Fibroblast of the conjunctiva (primary cell): ENCODE measurements around the gene THADA.
"Not testable (repeated sequence)": the region's sequence is repeated elsewhere in the genome, so short reads cannot be mapped to it uniquely, and the experiment has no call there.

Source experiments
- DNase-seq: peaks from one replicate; pipeline ENCODE4 v3.0.0-alpha.2; 2010; ENCODE audit warnings: low read depth

Gene THADA

DNA sequence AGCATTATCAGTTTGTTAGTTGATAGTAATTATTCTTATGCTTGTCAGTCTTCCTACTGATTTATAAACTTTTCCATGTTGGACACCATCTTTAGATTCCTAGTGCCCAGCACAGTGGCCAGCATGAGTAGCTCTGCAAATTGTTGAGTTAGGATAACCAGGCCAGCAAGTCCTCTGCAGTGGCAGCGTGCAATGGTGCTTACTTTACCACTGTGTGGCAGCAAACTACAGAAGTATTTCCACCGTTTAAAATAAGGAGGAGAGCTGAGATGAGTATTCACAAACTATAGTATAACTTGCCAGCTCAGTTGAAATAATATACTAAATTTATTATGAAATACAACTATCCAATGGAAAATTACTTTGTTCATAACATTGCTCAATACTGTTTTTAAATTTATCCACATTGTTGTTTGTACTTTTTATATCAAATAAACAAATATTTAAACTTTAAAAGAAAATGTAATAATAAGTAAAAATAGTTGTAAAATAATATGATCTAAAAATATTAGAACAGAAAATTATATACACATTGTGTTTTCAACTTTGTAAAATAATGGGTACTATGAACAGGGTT lies 9.3 kb upstream of the THADA start:
- DNase-seq = peak; percentile 48

DNA sequence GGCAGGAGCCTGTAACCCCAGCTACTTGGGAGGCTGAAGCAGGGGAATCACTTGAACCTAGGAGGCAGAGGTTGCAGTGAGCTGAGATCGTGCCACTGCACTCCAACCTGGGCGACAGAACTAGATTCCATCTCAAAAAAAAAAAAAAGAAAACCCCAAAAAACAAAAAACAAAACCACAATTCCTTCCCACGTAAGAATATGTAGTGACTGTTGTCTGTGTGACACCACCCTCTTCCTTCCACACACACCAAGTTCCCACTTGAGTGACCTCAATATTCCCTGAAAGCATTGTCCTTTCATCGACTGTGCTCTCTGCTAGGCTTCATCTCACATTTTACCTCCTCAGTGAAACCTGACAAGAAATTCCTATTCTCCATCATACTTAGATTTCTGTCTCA lies 8.8 kb upstream of the THADA start:
- no peak for DNase-seq

DNA sequence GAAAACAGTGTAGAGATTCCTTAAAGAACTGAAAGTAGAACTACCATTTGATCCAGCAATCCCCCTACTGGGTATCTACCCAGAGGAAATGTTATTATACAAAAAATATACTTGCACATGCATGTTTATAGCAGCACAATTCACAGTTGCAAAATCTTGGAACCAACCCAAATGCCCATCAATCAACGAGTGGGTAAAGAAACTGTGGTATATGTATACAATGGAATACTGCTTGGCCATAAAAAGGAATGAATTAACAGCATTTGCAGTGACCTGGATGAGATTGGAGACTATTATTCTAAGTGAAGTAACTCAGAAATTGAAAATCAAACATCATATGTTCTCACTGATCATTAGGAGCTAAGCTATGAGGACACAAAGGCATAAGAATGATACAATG lies 4.8 kb upstream of the THADA start:
- DNase-seq = not testable (repeated sequence)

DNA sequence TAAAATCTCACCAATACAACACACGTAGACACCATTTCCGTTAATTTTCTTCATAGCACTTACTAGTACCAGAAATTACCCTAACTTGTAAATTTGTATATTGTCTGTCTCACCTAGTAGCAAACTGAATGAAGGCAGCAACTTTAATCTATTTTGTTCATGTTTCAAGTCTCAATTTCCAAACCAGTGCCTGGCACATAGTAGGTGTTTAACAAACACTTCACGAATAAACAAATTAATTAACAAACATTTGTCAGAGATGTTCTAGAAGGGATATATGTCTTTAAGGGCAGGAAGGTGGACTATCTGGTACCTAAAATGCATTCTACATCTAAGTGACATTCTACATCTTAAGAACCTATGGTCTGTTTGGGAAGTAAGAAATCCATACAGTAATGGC lies 963 bp downstream of the THADA start:
- no peak for DNase-seq

DNA sequence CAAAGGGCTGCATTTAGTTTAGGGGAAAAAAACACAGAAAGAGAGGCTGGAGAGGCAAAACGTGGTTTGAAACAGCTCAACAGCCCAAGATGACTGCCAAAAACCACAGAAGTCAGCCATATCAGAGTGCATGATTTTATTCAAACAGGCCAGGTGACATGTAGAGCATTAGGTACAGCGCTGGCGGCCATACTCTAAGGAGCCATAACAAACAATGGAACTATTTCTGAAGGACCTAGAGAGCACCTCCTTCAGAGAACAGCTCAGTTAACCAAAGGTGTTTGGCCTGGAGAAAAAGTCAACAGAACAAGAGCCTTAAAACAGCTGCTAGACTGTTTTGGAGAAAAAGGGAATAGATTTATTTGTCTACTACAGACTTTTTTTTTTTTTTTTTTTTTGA lies 2.6 kb downstream of the THADA start:
- DNase-seq = no peak

DNA sequence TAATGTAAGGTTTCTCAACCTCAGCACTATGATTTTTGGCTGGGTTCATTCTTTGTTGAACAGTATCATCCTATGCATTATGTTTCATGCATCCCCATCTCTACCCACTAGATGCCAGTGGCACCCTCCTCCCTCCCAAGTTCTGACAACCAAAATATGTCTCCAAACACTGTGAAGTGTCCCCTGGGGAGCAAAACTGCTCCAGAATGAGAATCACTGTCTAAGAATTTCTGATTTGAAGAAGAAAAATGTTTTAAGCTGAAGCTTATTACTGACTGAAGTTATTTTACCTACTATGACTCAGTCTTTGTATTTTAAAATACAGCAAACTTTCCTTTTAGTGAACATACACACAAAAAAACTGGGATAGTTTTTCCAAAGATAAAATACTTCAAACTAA lies 3.4 kb downstream of the THADA start:
- no peak for DNase-seq

DNA sequence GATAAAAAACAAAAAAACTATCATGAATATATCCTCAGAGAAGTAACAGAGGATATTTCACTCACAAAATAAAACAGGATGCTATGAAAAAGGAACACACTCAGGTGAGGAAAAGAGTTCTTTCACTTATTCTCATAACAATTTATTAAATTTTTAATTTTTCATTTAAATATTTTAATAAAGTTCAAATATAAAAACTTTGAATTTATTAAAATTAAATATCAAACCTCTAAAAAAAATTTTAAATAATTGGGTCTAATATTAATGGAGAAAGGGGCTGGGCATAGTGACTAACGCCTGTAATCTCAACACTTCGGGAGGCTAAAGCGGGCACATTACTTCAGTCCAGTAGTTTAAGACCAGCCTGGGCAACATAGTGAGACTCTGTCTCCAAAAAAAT lies 10.1 kb downstream of the THADA start:
- no peak for DNase-seq

DNA sequence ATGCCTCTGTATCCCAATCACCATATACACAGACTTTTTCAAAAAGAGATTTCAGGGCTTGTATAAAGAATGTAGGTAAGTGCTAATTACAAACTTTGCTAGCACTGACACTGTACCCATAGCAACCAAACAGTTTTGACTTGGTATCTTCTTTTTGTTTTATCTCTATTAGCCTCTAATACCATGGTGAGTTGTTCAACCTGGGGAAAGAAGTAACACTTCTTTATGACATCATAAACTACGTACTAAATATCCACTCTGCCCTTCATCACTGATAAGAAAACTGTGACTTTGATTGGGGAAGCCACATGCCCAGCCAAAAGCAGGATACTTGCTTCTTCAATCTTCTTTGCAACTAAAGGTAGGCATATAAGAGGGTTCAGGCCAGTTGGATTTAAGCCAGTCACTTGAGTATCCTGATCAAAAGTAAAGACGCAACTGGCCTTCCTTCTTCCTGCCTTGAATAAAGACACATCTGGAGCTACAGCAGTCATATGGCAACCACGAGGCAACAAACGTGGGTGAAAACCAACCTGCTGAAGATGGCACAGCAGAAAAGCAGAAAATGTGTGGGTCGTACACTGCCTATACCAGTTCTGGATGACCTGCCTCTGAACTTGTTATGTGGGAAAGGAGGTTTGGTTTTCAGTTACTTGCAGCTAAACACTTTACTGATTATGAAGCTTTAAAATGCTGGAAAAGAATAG lies 16.4 kb downstream of the THADA start:
- DNase-seq = no peak

DNA sequence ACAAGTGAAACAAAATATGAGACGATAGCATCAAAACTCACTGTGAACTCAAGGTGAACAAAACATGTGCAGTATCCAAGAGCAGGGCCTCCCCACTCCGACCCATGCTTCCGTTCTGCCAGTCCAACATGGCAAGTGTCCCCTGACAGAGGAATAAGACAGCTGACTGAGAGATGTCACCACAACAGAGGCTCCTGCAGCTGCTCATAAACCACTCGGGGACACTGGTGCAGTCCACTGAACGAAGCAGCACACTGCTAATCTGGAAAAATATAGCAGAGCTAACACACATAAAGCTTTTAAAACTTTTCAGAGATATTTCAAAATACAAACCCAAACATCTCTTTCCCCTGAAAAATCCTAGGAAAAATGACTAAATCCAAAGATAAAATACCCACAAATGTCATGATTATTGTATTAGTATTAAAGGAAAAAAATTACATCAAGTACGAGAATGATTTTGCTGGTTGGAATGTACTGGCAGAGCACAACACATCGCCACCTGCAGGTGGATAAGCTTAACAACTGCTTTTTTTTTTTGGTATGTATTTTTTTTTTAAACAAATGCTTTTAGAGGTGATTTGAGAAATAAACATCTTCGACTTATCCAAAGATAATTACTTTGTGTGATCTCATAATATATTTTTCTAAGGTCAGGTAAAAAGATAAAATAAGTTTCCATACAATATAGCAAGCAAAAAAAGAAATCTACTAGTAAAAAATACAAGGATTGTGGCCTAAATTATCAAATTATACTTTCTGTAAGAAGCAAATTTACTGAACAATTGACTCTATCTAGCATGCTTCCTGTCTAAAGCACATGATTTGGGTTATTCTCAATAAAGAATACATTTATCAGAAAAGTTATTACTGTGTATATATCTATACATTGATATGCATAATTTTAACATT lies 18.6 kb downstream of the THADA start:
- DNase-seq = peak; percentile 79

DNA sequence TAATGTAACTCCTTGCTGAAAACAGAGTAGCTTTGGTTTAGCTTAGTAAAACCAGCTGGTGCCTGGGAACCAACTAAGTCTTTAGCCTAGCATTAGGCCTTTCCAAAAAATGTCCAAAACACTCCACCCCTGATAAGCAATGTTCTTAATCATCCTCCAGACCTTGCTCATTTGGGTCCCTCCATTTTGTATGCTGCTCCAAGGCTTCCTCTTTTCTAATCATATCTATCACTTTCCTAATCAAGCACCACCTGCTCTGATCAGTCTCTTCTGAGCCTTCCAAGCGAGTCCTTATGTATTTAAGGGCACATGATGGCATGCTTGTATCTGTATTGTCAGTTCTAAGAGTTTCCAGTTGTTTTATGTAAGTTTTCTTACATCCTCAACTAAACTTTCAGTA lies 23.6 kb downstream of the THADA start:
- DNase-seq = no peak

DNA sequence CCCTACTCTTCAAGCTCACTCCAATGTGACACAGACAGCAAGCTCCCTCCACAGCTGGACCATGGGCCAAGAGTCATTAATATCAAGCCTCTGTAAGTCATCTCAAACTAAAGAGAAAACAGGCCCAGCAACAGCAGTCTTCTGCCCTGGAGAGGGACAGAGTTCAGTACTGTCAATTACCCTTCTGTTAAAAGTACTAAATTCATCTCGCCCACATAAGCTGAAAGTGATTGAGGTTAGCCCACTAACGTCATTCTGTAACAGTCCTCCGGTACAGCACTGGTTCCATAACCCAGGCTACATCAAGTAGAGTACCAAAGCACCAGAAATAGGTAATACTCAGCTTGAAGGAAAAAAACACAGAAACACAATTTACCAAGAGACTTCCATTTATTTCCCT lies 25.9 kb downstream of the THADA start:
- DNase-seq = no peak

DNA sequence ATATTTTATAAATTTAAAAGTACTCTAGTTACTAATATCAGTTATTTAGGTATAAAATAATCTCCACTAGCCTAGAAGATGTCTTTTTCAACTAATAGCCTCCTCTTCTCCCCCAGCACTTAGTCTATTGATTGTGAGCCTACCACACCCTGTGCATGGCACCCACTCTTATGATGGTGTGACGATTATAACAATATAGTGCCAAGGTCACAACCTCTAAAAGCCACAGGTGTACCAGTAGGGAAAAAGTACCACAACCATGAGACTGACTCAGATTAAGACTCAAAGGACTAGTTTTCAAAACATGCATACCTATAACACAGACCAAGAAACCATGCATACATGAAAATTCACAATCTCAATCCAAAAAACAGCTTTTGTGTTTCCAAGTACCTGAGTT lies 27.6 kb downstream of the THADA start:
- no peak for DNase-seq

DNA sequence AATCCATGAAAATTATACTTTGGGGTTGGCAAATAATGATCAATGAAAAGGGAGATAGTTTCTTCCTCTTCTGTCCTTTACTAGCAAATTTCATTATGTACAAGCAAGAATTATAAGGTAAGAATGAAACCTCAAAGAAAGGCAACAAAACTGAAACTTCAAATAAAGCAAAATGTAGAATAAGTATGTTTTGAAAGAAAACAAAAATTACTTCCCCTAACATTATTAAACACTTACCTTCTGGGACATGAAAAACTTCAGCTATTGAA lies 29.4 kb downstream of the THADA start:
- DNase-seq = no peak

DNA sequence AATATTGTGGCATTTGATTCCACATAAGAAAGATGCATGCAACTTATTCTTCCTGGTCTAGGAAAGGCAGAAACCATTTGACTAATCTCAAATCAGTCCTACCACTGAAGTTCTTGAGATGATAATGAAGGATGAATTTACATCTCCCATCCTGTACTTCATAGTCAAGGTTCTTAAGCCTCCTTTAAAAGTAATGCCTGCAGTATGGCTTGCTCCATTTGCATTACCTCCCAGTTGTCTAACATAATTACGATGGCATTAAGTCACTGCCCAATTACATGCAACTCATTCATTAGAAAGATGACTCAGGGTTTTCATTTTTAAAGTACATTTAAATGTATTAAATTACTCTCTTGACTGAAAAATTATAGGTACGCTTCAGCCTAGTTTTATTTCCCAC lies 32.2 kb downstream of the THADA start:
- DNase-seq = no peak

DNA sequence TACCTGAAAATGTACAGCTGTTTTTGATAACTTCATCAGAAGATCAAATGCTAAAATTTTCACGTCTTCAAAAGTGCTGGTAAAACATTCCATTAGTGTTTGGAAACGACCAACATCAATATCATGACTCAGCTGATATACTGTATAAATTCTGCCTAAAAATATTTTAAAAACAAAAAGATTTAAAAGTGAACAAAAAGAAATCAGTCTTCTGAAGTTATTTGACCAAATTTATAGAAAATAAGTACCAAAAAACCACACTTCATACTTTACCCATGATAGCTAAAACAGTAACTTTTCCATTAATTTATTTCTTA lies 35.6 kb downstream of the THADA start:
- DNase-seq = no peak

DNA sequence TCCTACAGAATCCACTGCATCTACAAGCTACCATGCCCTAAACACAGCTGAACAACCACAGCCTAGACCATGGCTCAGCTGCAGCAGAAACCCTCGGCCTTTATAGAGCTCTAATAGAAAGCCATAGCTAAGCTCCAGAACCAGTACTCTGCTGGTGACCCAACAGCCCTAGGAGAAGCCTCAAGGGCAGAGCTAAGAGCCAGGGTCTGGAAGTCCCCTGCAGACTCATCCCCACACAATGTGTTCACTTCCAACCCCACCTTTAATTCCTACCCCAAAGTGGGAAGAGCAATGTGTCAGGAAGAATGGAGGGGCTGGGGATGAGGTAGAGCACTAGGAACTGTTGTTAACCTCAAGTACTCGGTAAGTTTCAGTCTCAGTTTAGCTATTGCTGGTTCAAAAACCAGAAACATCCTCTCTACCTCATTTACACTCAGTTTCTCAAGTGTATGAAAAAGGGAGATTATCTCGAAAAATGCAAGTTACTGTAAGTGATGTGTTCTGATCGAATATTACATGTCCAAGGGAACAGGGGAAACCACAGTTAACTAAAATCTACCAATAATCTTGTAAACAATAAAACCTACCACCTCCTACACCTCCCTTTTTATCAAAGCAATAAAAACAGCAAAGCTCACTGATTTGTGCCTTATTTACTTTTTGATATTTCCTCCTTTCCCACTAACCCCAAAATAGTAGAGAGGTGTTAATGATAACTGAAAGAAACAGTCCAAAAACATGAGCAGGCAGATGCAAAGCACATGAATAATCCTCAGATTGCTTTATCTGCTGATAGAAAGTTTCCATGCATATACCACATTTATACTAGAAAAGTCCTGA lies 36.2 kb downstream of the THADA start:
- no peak for DNase-seq

DNA sequence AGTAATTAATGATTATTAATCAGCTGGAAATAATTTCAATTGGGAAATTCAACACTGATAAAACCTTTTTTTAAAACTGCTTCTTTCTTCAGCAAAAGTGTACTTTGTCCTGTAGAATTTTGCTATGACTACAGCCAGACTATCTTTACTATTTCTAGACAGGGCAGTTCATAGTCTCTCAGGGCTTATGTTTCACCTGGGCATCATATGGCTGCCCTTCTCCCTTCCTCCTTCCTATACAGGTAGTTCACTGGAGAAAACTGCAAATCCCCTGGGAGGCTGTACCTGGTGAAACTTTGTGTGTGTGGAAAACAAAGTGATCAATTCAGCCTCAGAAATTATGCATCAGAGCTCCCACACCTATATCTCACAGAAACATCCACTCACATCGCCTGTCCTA lies 38.6 kb downstream of the THADA start:
- DNase-seq = no peak

DNA sequence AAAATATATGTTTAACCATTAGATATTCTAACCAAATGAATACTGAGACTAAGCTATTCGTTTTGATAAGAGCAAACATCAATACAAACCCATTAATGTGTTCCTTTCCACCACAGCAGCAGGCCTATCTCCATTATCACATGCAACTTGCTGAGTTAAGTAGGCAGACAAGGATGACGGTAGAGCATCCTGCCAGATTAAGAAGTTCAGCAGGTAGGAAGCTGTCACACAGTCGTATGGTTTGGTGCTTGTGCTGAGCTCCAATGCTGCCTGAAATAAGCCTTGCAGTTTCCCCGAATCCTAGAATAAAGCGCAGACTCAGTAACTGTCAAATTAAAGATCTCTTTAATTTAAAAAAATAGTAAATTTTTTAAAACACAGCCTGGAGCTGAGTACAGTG lies 39.6 kb downstream of the THADA start:
- DNase-seq = no peak

DNA sequence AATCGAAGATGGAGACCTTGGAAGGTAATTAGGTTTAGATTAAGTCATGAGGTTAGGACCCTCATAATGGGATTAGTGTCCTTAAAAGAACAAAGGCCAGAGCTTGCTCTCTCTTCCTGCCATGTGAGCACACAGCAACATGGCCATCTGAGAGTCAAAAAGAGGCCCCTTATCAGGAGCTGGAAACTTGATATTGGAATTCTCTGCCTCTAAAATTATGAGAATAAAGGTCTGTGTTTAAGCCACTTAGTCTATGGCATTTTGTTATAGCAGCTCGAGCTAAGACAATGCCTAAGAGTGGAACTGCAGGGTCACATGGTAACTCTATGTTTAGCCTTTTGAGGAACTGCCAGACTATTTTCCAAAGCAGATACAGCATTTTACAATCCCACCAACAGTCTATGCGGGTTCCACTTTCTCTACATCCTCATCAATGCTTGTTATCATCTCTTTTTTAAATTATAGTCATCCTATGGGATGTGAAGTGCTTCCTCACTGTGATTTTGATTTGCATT lies 42.4 kb downstream of the THADA start:
- no peak for DNase-seq

DNA sequence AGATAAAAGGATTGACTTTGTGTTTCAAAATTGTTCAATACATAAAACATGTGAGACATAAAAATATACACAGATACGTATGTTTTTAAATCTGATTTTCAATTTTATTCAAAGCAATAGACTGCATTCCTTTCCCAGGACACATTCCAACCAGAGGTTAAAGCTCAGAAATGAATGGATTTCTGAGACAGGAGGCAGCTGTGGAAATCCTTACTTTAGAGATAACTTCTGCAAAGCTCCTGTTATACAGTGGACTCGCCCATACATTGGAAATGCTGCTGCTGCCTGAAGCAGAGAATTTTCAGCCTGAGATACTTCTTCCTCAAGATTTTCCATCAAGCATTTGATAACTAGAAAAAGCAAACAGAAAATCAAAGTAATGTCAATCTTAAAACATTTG lies 43.8 kb downstream of the THADA start:
- DNase-seq = no peak

DNA sequence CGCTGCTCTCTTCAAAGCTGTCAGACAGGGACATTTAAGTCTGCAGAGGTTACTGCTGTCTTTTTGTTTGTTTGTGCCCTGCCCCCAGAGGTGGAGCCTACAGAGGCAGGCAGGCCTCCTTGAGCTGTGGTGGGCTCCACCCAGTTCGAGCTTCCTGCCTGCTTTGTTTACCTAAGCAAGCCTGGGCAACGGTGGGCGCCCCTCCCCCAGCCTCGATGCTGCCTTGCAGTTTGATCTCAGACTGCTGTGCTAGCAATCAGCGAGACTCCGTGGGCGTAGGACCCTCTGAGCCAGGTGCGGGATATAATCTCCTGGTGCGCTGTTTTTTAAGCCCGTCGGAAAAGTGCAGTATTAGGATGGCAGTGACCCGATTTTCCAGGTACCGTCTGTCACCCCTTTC lies 47.5 kb downstream of the THADA start:
- DNase-seq = not testable (repeated sequence)

DNA sequence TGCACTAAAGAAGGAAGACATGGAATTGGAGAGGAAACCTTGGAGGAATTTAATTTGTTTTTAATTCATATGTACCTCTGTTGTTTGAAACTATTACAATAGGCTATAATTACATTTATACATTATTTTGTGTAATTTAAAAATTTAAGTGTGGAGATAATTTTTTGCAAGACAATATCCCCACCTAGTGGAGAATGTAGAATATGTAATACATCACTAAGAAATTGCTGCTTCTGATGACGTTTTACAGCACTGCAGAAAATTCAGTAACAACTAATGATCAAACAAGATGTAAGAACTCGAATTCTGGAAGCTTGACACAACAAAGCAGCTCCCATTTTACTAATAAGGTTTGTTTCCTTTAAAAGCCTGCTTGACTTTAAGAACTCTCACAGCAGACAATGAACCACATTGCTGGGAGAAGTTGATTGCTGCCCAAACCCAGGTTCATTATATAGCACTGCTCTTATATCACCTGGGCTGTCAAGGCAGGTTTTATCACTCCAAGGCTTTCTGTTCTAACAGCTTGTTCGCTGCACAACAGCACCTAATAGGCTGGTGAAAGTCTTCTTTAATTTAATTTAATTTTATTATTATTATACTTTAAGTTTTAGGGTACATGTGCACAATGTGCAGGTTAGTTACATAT lies 53.4 kb downstream of the THADA start:
- peak; percentile 50 for DNase-seq
